NT2/D1 (cell line): ENCODE results near the gene HHIPL1.

Experiments
- SUZ12 ChIP-seq: IDR thresholded peaks from 2 replicates; pipeline ENCODE4 v1.6.1; 2011; ENCODE audit not compliant: insufficient read length, insufficient read depth; ENCODE audit errors: extremely low read depth
- ZNF274 ChIP-seq: IDR thresholded peaks from 2 replicates; pipeline ENCODE4 v1.6.1; 2011; ENCODE audit warnings: mild to moderate bottlenecking, low read depth, low read length

DNA sequence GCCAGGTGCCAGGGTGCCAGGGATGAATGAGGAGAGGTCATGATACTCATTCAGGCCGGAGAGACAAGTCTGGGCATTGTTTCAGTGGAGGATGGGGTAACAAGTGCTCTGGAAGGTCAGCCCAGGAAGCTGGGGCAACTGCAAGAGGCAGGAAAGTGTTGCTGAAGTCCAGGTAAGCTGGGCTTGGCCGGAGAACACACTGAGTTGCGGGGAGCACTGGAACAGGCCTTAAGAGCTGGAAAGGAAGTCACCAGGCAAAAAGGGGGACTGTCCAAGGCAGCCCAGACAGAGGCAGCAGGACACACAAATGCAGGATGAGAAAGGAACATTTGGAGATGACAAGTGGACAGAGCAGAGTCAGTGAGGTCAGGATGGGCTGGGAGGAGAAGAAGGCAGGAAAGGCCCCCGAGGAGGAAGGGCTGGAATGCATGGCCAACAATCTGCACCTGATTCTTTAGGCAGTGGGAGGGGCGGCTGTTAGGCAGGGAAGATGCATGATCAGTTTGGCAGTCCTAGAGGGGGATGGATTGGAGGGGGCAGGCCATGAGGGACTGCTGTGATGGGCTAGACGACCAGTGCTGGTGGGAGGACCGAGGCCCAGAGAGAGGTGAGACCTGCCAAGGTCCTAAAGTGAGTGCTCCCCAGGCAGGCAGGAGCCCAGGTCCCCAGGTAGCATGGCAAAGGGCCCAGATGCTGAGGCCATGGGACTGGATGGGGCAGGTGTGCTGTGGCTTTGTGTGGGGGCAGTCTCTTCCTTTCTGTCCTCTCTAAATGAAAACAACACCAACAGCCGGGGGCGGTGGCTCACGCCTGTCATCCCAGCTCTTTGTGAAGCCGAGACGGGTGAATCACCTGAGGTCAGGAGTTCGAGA is 17.2 kb upstream of the HHIPL1 start:
- TF ChIP-seq ZNF274 (no peak), SUZ12 (no peak)
